Right lobe of liver (tissue), 6 donors: ENCODE results near the gene ZNF618. TPM values are rescaled to one million over a fixed set of nuclear protein-coding genes. Genes with fewer than 3 reads are reported as not detected.

Source experiments
- ATAC-seq, 4 donors: fragments of 200-7000 bp; cut with Tn5 transposase; one replicate each; pipeline ENCODE4 v1.9.1; 2020; ENCODE audit warnings: mild to moderate bottlenecking in 4 of 4, moderate library complexity in 4 of 4
- DNase-seq, 3 donors: peaks; one replicate each; pipeline ENCODE4 v3.0.0-alpha.2; 2020
- H3K27ac ChIP-seq, 3 donors: fragments of 200-600 bp; one replicate each; pipeline ENCODE4 v1.8.0; 2022
- H3K27me3 ChIP-seq, 2 donors: fragments of 200-600 bp; one replicate each; pipeline ENCODE4 v1.8.0; 2022
- H3K36me3 ChIP-seq, 4 donors: fragments of 200-600 bp; sonication (generic) in 1 of 4; one replicate each; pipeline versions ENCODE4 v1.5.1 to v1.8.0; 2017 to 2022; ENCODE audit warnings: control low read depth in 1 of 4
- H3K4me1 ChIP-seq, 4 donors: fragments of 200-600 bp; sonication (generic) in 1 of 4; one replicate each; pipeline versions ENCODE4 v1.5.1 to v1.8.0; 2017 to 2022; ENCODE audit warnings: control low read depth in 1 of 4
- H3K4me3 ChIP-seq, 3 donors: fragments of 200-600 bp; one replicate each; pipeline ENCODE4 v1.8.0; 2022
- H3K9me3 ChIP-seq, 4 donors: fragments of 200-600 bp; sonication (generic) in 1 of 4; one replicate each; pipeline versions ENCODE4 v1.5.1 to v1.8.0; 2017 to 2022; ENCODE audit warnings: control low read depth in 1 of 4
- POLR2A ChIP-seq: fragments of 450-650 bp; IDR thresholded peaks from one replicate; pipeline ENCODE4 v1.6.1; 2017; ENCODE audit warnings: antibody characterized with exemption, mild to moderate bottlenecking
- WGBS: methylation state at CpG from one replicate; pipeline ENCODE4 v1.1.6; 2018; ENCODE audit warnings: low coverage, low lambda C conversion rate; ENCODE audit not compliant: insufficient coverage; ENCODE audit errors: missing lambda C conversion rate; 5-methylcytosine and 5-hydroxymethylcytosine counted together
- intact Hi-C, 2 donors: fragments of 100-400 bp; cut with DNase I; formaldehyde crosslinking; loops; one replicate each; pipeline versions ENCODE4 v1.11.2 to v1.14.1; 2022
- total RNA-seq, 6 experiments: library from RNA; depleted of rRNA in 2 of 6; stranded (reverse); fragments of >200 nt in 2 of 6; fragmentation: NEBNext Ultra II Directional in 3 of 6; extraction: Animal tissue kit (Norgen Biotek cat#: 25700) in 3 of 6; gene quantifications; one replicate each; pipeline versions ENCODE4 v1.1.0 to v1.2.4, GENCODE V29; 2016 to 2023
- TF ChIP-seq, protein P1 (sequence below), 4 donors: fragments of 200-600 bp in 3 of 4; fragments of 450-650 bp in 1 of 4; IDR thresholded peaks; one replicate each; pipeline versions ENCODE4 v1.5.1 to v1.8.0; 2016 to 2022; ENCODE audit warnings: antibody characterized with exemption in 4 of 4, mild to moderate bottlenecking in 2 of 4
- donor health status: DM: no; HTN: yes; CAD: no.
- donor health status: DM: no; HTN: no; CAD: no.
- donor health status: DM: no; HTN: no; CAD: no.
- donor health status: DM: no; HTN: yes; CAD: no.
- donor health status: DM: no; HTN: yes; CAD: no.

Gene ZNF618
- total RNA-seq, 6 experiments from 2014 or later: 2.9 to 7.9 (median 6.0) TPM

- H3K27me3 ChIP-seq: no peaks in the 10 kb centered on the region
- ATAC-seq (no peak), DNase-seq (no peak)
- H3K4me1 ChIP-seq: no peaks in the 10 kb centered on the region
- H3K4me3 ChIP-seq: no peak overlapping the region
- no peaks in the 10 kb centered on the region for H3K9me3 ChIP-seq
- no peaks in the 10 kb centered on the region for H3K36me3 ChIP-seq
- 79% methylated on average over 7 of the region's 7 CpGs for WGBS
- intact Hi-C loops: no loop called here
- H3K27ac ChIP-seq: no peak overlapping the region
- no peak for TF ChIP-seq POLR2A
- TF ChIP-seq, protein P1, sequence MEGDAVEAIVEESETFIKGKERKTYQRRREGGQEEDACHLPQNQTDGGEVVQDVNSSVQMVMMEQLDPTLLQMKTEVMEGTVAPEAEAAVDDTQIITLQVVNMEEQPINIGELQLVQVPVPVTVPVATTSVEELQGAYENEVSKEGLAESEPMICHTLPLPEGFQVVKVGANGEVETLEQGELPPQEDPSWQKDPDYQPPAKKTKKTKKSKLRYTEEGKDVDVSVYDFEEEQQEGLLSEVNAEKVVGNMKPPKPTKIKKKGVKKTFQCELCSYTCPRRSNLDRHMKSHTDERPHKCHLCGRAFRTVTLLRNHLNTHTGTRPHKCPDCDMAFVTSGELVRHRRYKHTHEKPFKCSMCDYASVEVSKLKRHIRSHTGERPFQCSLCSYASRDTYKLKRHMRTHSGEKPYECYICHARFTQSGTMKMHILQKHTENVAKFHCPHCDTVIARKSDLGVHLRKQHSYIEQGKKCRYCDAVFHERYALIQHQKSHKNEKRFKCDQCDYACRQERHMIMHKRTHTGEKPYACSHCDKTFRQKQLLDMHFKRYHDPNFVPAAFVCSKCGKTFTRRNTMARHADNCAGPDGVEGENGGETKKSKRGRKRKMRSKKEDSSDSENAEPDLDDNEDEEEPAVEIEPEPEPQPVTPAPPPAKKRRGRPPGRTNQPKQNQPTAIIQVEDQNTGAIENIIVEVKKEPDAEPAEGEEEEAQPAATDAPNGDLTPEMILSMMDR (IDR thresholded peaks at IDR 0.05): no peak
Measured at GRCh38 chr9:114003351-114003750, 127.2 kb downstream of the ZNF618 start.

DNA sequence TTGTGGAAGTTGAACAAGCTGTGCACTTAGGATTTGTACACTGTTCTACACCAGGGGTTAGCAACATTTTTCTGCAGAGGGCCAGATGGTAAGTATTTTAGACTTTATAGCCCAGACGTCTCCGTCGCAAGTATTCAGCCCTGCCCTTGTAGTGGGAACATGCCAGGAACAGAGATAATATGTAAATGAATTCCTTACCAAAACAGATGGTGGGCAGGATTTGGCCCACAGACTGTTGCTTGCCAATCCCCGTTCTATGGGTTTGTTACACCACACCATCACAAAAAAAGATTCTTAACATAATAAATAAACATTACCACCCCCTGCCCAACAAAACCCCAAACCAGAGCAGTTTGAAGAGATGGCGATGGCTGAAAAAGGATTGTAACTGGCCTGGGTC is 127.6 kb downstream of the ZNF618 start:
- Histone ChIP-seq H3K36me3 (no peaks in the 10 kb centered on the region), H3K27me3 (no peaks in the 10 kb centered on the region), H3K4me1 (no peaks in the 10 kb centered on the region), H3K27ac (no peak overlapping the region), H3K9me3 (no peaks in the 10 kb centered on the region), H3K4me3 (no peak overlapping the region)
- ATAC-seq (no peak), DNase-seq (no peak)
- no peak for TF ChIP-seq POLR2A
- TF ChIP-seq, protein P1 (IDR thresholded peaks at IDR 0.05): no peak
- 52% methylated on average over 5 of the region's 5 CpGs for WGBS
- intact Hi-C loops: no loop called here

GRCh38 chr9:114004221-114004716 is 128.2 kb downstream of the ZNF618 start:
- intact Hi-C loops: no loop called here
- ATAC-seq (peak; percentile 39 to 74 (median 70)), DNase-seq (peak in 2 of 3 donors; percentile 47 to 56)
- Histone ChIP-seq H3K4me1 (no peaks in the 10 kb centered on the region), H3K27me3 (no peaks in the 10 kb centered on the region), H3K36me3 (no peaks in the 10 kb centered on the region), H3K27ac (no peak overlapping the region), H3K9me3 (no peaks in the 10 kb centered on the region), H3K4me3 (no peak overlapping the region)
- 55% methylated on average over 15 of the region's 15 CpGs for WGBS
- no peak for TF ChIP-seq POLR2A
- TF ChIP-seq, protein P1 (IDR thresholded peaks at IDR 0.05): no peak

DNA sequence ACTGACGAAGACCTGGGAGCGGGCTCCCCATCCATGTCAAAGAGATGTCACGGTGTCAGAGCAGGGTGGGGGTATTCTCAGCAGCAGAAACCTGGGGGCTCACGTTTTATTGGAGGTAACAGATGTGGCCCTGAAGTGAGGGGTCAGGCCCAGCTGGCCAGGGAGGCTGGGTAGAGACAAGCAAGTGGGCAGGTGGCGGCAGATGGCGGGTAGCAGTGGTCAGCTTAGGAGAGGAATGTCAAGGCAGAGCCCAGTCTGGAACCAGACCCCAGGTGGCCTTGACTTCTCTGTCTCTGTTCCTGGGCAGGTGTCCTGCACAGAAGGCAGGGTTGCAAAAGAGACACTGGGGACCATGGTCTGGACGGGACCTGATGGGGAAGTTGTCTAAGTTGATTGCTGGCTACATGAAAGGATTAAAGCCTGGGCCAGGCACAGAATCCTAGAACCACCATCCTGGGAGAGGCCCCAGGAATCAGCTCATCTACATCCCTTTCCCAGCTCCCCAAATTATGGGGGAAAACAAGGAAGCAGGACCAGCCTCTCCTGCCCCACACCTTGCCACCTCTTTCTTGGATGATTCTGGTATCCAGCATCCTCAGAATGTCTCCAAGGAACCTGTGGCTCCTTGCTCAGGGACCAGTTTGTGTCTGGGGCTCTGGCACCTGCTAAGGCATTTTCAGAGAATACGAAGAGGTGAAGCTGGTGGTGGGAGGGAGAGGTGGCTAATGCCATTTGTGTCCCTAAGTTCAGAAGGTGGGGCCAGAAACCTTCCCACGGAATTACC is 129.5 kb downstream of the ZNF618 start:
- H3K4me3 ChIP-seq: no peak overlapping the region
- no peaks in the 10 kb centered on the region for H3K27me3 ChIP-seq
- DNase-seq (peak in 1 of 3 donors; percentile 19), ATAC-seq (no peak)
- no peaks in the 10 kb centered on the region for H3K36me3 ChIP-seq
- TF ChIP-seq, protein P1 (IDR thresholded peaks at IDR 0.05): no peak
- no peak for TF ChIP-seq POLR2A
- H3K27ac ChIP-seq: no peak overlapping the region
- intact Hi-C loops: no loop called here
- 73% methylated on average over 7 of the region's 9 CpGs for WGBS
- H3K9me3 ChIP-seq: no peaks in the 10 kb centered on the region
- H3K4me1 ChIP-seq: no peaks in the 10 kb centered on the region
